ENCODE data around the gene PLXNC1.

The PLXNC1 gene

DNA sequence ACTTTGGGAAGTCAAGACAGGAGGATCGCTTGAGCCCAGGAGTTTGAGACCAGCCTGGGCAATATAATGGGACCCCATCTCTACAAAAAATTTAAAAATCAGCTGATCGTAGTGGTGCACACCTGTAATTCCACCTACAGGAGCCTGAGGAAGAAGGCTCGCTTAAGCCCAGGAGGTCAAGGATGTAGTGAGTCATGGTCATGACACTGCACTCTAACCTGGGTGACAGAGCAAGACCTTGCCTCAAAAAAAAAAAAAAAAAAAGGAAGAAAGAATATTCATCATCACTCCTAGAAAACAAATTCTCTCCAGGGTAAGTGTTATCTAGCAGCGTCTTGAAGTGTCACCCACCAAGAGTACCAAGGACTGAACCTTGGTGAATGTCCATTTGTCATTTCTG, 34.2 kb upstream of the PLXNC1 start:
- Mint-ChIP-seq H3K27ac (ENCODE audit: low read depth) (no peak overlapping the region), H3K4me1 (no peaks in the 10 kb centered on the region), H3K4me3 (no peak overlapping the region), H3K36me3 (ENCODE audit: insufficient read depth) (no peaks in the 10 kb centered on the region), H3K27me3 (peaks cover 9% of the 10 kb centered on the region), H3K9me3 (no peaks in the 10 kb centered on the region)
- ATAC-seq (replicated peaks; ENCODE audit: extremely low read depth, poor library complexity, severe bottlenecking): no peak
- no peak for DNase-seq (ENCODE audit: low spot score in 2 of 2)

DNA sequence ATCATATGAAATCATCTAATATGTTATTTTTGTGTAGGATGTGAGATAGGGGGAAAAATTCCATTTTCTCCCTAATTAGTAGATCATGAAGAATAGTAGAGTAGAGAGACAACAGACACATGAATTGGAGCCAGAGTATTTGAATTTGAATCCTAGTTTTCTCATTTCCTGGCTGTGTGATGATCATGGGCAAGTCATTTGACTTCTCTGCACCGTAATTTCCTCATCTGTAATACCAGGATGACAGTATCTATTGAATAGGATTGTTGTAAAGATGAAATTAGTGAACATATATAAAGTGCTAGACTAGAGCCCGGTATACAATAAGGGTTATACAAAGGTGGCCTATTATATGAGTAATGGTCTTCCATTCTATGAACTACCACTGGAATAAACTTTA, 32.2 kb upstream of the PLXNC1 start:
- ATAC-seq (replicated peaks; ENCODE audit: extremely low read depth, poor library complexity, severe bottlenecking) (no peak), DNase-seq (ENCODE audit: low spot score in 2 of 2) (no peak)
- Mint-ChIP-seq H3K4me3 (no peak overlapping the region), H3K27ac (ENCODE audit: low read depth) (no peak overlapping the region), H3K4me1 (no peaks in the 10 kb centered on the region), H3K36me3 (ENCODE audit: insufficient read depth) (no peaks in the 10 kb centered on the region), H3K27me3 (no peaks in the 10 kb centered on the region), H3K9me3 (no peaks in the 10 kb centered on the region)

DNA sequence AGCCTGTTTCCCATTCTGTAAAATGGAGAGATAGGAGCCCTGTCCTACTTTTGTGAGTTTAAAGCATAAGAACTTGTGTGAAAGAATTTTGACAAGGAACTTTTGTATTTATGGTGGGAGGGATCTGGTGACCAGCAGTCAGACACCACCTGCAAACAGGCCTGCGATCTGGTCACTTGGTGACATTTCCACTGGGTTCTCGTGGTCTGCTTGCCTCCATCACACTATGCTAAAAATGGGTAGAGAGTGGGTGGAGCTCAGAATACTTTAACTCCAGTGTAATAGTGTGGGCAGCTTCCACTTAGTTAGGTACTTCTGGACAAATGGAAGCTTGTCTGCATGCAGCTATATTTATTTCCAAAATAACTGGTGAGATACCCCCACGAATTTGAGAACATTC, 26.5 kb upstream of the PLXNC1 start:
- no peak for DNase-seq (ENCODE audit: low spot score in 2 of 2)
- Mint-ChIP-seq H3K4me3 (no peak overlapping the region), H3K27ac (ENCODE audit: low read depth) (no peak overlapping the region), H3K36me3 (ENCODE audit: insufficient read depth) (no peaks in the 10 kb centered on the region), H3K4me1 (peaks cover 24% of the 10 kb centered on the region), H3K9me3 (no peaks in the 10 kb centered on the region), H3K27me3 (no peaks in the 10 kb centered on the region)
- no peak for ATAC-seq (replicated peaks; ENCODE audit: extremely low read depth, poor library complexity, severe bottlenecking)

DNA sequence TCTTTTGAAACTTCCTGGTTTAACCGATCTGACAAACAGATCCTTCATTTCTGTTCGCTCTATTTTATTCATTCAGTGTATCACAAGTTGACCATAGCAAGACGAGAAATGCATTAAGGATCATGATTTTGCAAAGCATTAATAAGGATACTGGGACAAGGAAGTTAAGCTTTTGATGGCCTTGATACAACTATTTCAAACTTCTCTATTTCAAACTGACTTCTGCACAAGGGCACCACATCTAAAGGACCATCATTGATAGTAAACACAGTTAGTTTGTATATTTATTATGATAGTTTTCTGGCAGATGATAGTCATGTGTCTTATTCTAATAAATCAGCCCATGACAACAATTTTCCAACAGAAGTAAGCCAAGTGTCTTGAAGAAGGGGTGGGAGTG, 25.8 kb upstream of the PLXNC1 start:
- Mint-ChIP-seq H3K27me3 (peaks cover 4% of the 10 kb centered on the region), H3K9me3 (no peaks in the 10 kb centered on the region), H3K4me3 (no peak overlapping the region), H3K36me3 (ENCODE audit: insufficient read depth) (no peaks in the 10 kb centered on the region), H3K27ac (ENCODE audit: low read depth) (no peak overlapping the region), H3K4me1 (peaks cover 27% of the 10 kb centered on the region)
- DNase-seq (ENCODE audit: low spot score in 2 of 2): no peak
- ATAC-seq (replicated peaks; ENCODE audit: extremely low read depth, poor library complexity, severe bottlenecking): no peak

DNA sequence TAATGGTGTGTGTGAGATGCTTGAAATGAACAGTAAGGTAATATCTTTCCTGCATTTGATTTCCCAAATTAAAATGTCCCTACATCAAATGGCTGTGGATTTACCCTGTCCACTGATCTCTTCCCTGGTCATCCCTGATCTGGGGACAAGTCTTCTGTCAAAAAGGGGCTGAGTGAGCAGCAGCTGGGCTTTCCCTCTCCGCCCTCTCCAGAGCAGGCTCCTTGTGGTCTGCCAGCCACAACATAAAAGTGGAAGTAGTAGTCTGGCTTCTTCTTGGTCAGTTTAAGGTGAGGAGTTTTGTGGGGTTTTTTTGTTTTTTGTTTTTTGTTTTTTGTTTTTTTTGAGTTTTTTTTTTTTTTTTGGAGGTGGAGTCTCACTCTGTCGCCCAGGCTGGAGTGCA, 25.2 kb upstream of the PLXNC1 start:
- Mint-ChIP-seq H3K27ac (ENCODE audit: low read depth) (no peak overlapping the region), H3K9me3 (no peaks in the 10 kb centered on the region), H3K4me1 (peaks cover 30% of the 10 kb centered on the region), H3K36me3 (ENCODE audit: insufficient read depth) (no peaks in the 10 kb centered on the region), H3K4me3 (no peak overlapping the region), H3K27me3 (peaks cover 10% of the 10 kb centered on the region)
- no peak for DNase-seq (ENCODE audit: low spot score in 2 of 2)
- no peak for ATAC-seq (replicated peaks; ENCODE audit: extremely low read depth, poor library complexity, severe bottlenecking)

DNA sequence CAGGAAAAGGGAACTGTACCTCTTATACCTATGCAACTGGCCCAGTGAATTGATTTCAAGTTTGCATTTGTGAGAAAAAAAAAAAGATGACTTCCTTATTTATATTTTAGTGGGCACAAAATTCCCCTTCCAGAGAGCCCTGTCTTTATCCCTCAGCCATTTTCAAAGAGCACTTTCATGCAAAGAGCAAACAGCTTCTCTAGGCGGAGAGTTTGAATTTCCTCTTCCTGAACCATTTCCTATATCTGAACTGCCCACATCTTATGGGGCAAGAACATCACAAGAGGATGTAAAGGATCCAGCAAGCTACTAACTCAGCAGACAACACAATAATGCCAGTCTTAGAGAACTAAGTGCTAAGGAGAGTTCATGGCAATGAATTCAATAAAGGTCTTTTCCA, 22.3 kb upstream of the PLXNC1 start:
- no peak overlapping the region for H3K4me3 Mint-ChIP-seq
- DNase-seq (ENCODE audit: low spot score in 2 of 2): no peak
- H3K27ac Mint-ChIP-seq (ENCODE audit: low read depth): no peak overlapping the region
- peaks cover 38% of the 10 kb centered on the region for H3K27me3 Mint-ChIP-seq
- no peaks in the 10 kb centered on the region for H3K36me3 Mint-ChIP-seq (ENCODE audit: insufficient read depth)
- no peak for ATAC-seq (replicated peaks; ENCODE audit: extremely low read depth, poor library complexity, severe bottlenecking)
- H3K9me3 Mint-ChIP-seq: no peaks in the 10 kb centered on the region
- peaks cover 30% of the 10 kb centered on the region for H3K4me1 Mint-ChIP-seq

DNA sequence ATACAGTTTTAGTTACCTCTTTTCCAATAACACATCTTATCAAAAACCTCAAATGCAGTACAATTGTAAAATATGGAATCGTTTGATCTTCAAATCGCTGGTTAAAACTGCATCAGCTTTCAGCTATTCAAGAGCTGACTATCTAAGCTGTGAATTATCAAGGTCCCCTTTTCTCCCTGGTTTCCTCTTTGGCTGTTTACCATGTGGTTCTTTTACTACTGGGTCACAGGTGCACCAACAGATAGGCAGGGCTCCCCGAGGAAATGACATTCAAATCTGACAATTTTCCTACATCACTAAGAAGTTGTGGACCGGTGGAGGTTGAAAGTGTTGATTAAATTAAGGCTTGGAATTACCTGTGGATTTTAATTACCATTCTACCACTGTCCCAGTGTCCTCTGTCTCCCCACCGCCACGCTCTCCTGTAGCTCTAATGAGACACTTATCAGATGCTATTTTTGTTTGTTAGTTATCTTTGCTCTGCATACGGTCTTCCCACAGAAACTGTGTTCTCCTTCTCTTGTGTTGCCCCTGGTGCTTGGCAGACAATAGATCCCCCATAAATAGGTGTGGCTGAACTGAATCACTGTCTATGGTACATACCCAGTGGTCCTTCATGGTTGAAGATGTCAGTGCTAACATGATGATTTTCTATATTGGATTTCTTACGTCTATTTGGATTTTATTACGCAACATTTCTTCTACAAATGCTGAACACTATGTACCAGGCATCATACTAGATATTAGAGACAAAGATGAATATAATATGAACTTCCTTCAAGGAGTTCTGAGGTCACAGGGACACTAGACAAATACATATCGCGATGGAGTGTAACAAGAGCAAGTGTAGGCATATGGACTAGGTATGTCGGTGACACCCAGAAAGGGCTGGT, 20.9 kb upstream of the PLXNC1 start:
- H3K4me1 Mint-ChIP-seq: peaks cover 30% of the 10 kb centered on the region
- DNase-seq (ENCODE audit: low spot score in 2 of 2) (no peak), ATAC-seq (replicated peaks; ENCODE audit: extremely low read depth, poor library complexity, severe bottlenecking) (no peak)
- H3K27ac Mint-ChIP-seq (ENCODE audit: low read depth): no peak overlapping the region
- no peaks in the 10 kb centered on the region for H3K9me3 Mint-ChIP-seq
- H3K36me3 Mint-ChIP-seq (ENCODE audit: insufficient read depth): no peaks in the 10 kb centered on the region
- H3K27me3 Mint-ChIP-seq: peaks cover 38% of the 10 kb centered on the region
- H3K4me3 Mint-ChIP-seq: no peak overlapping the region

DNA sequence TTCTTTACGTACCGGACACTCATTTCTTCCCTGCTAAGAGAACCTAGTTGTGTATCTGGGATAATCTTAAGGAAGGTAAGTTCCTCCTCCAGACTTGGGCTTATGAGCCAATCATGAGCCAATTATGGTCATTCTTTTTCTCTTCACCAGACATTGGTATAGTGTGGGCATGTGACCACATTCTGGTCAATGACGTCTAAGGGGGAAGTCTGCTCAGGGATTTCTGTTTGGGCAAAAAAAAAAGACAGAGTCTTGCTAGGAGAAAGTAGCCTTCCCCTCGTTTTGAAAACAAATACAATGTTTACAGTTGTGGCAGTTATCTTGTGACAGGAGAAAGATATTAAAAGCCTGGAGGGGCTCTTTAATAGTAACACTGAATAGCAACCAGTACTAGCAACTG, 20.1 kb upstream of the PLXNC1 start:
- no peak for DNase-seq (ENCODE audit: low spot score in 2 of 2)
- H3K36me3 Mint-ChIP-seq (ENCODE audit: insufficient read depth): no peaks in the 10 kb centered on the region
- H3K27me3 Mint-ChIP-seq: peaks cover 38% of the 10 kb centered on the region
- H3K4me3 Mint-ChIP-seq: no peak overlapping the region
- H3K4me1 Mint-ChIP-seq: peaks cover 30% of the 10 kb centered on the region
- no peak overlapping the region for H3K27ac Mint-ChIP-seq (ENCODE audit: low read depth)
- H3K9me3 Mint-ChIP-seq: no peaks in the 10 kb centered on the region
- ATAC-seq (replicated peaks; ENCODE audit: extremely low read depth, poor library complexity, severe bottlenecking): no peak

DNA sequence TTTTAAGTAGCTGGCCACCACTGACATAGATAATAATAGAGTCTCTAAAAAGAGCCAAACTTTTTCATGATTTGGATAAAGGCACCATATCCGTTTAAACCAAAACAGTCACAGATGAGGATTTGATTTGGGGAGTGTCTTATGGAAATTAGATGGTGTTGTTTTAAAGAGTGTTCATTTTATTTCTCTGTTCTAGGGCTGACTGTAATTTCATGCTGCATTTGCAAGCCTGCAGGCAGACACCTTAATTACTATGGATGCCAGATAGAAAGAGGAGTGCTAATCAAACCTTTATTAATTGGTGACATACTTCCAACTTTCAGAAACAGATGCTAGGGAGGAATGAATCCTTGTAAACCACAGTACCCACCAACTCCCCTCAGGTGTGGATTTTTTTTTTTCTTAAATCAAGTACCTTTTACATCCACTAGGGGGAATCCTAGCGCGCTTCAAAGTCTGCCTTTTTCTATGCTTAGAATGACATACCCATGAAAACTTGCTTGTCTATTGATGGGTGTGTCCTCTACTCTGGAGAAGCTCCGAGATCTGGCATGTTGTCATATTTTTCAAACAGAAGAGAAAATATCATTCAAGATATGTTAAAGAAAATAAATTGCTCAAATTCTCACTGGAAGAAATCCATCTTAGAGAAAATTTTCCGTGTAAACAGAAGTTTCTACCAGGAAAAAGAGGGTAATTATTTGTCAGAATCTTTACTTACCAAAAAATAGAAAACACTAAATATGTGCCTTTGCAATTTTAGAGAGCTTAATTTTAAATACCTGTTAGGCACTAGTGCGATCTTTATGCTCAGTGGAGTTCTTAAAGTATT, 14.2 kb upstream of the PLXNC1 start:
- H3K36me3 Mint-ChIP-seq (ENCODE audit: insufficient read depth): no peaks in the 10 kb centered on the region
- H3K4me1 Mint-ChIP-seq: no peaks in the 10 kb centered on the region
- no peak overlapping the region for H3K4me3 Mint-ChIP-seq
- no peak overlapping the region for H3K27ac Mint-ChIP-seq (ENCODE audit: low read depth)
- peaks cover 17% of the 10 kb centered on the region for H3K27me3 Mint-ChIP-seq
- no peaks in the 10 kb centered on the region for H3K9me3 Mint-ChIP-seq
- ATAC-seq (replicated peaks; ENCODE audit: extremely low read depth, poor library complexity, severe bottlenecking) (peak; percentile 62), DNase-seq (ENCODE audit: low spot score in 2 of 2) (no peak)

DNA sequence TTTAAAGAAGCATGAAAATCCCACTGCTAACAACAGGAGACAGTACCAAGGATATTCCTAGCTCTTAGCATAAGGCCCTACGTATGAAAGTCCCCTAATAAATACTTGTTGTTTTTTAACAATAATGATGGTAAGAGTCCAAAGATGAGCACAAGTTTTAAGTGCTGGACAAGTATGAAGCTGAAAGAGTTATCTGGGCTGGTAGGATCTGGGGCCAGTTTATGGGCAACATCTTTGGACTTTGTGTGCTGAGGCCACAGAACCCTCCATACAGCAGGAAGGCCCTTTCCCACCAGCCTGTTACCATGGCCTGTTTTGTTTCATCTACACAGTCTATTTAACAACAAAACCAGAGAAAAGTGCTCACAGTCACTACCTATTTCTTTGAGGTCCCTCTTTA, 12.5 kb upstream of the PLXNC1 start:
- peaks cover 5% of the 10 kb centered on the region for H3K4me1 Mint-ChIP-seq
- no peak for DNase-seq (ENCODE audit: low spot score in 2 of 2)
- H3K27me3 Mint-ChIP-seq: peaks cover under 1% of the 10 kb centered on the region
- H3K27ac Mint-ChIP-seq (ENCODE audit: low read depth): no peak overlapping the region
- no peaks in the 10 kb centered on the region for H3K36me3 Mint-ChIP-seq (ENCODE audit: insufficient read depth)
- no peak for ATAC-seq (replicated peaks; ENCODE audit: extremely low read depth, poor library complexity, severe bottlenecking)
- H3K9me3 Mint-ChIP-seq: no peaks in the 10 kb centered on the region
- H3K4me3 Mint-ChIP-seq: no peak overlapping the region

DNA sequence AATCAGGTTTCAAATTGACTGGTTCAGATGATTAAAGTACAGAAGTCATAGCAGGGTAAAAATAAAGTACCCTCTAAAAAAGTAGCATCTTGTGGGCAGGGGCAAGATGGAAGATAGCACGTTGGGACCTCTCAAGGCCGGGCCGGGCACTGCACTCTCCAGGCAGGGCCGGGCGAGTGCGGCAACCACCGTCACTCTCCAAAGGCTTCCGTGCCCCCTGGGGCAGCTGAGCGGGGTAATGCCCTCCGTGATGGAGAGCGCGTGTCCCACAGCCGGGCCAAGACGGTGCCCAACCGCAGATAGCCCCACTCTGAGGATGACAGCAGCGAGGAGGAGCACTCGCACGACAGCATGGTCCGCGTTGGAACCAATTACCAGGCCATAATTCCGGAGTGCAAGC, 8.6 kb upstream of the PLXNC1 start:
- DNase-seq (ENCODE audit: low spot score in 2 of 2): no peak
- Mint-ChIP-seq H3K9me3 (no peaks in the 10 kb centered on the region), H3K4me3 (no peak overlapping the region), H3K27ac (ENCODE audit: low read depth) (no peak overlapping the region), H3K27me3 (no peaks in the 10 kb centered on the region), H3K36me3 (ENCODE audit: insufficient read depth) (no peaks in the 10 kb centered on the region), H3K4me1 (peaks cover 5% of the 10 kb centered on the region)
- no peak for ATAC-seq (replicated peaks; ENCODE audit: extremely low read depth, poor library complexity, severe bottlenecking)

DNA sequence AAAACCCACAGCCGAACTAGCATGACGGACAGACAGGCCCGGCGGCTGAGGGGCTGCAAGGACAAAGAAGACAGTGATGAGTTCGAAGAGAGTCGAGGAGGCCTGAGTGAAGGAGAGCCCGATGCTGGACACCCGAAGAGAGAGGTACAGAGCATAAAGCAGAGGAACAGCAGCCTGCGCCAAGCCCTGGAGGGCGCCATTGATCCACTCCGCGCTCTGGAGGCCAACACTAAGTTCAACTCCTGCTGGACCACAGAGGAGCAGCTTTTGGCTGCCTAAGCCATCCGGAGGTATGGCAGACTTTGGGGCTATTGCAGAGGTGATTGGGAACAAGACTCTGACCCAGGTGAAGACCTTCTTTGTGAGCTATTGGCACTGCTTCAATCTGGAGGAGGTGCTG, 7.8 kb upstream of the PLXNC1 start:
- Mint-ChIP-seq H3K4me3 (no peak overlapping the region), H3K27ac (ENCODE audit: low read depth) (no peak overlapping the region), H3K27me3 (no peaks in the 10 kb centered on the region), H3K4me1 (peaks cover 5% of the 10 kb centered on the region), H3K36me3 (ENCODE audit: insufficient read depth) (no peaks in the 10 kb centered on the region), H3K9me3 (no peaks in the 10 kb centered on the region)
- ATAC-seq (replicated peaks; ENCODE audit: extremely low read depth, poor library complexity, severe bottlenecking): peak; percentile 46
- peak; percentile 23 to 24 for DNase-seq (ENCODE audit: low spot score in 2 of 2)
